Frontal cortex (tissue), 4 donors: Measurements from ENCODE around the gene HBG1. TPM values are rescaled to one million over a fixed set of nuclear protein-coding genes. Genes with fewer than 3 reads are reported as not detected.
"Not testable (repeated sequence)": the region's sequence is repeated elsewhere in the genome, so short reads cannot be mapped to it uniquely, and the experiment has no call there.

ENCODE experiments used
- DNase-seq, 2 donors: peaks; one replicate each; pipeline ENCODE4 v3.0.0; 2012; ENCODE audit warnings: low spot score in 2 of 2
- FAIRE-seq: peaks from 2 replicates; lab custom pipeline; 2012; peaks lifted over from hg19 to GRCh38; lab: Jason Lieb, UNC
- total RNA-seq: library from RNA; depleted of rRNA; stranded (reverse); fragments of >200 nt; gene quantifications from one replicate; pipeline ENCODE4 v1.2.3, GENCODE V29; 2014
- donor health status: control.
- donor health status: control.
- donor health status: control.

The HBG1 gene
- total RNA-seq, 1 donor from 2014 or later = 2.0 TPM

GRCh38 chr11:5250543-5251204 lies 1.0 kb upstream of the HBG1 start:
- DNase-seq (no peak), FAIRE-seq (no peak)

- not testable (repeated sequence) for DNase-seq, FAIRE-seq
Measured at GRCh38 chr11:5248498-5248897, 1.2 kb downstream of the HBG1 start.

DNA sequence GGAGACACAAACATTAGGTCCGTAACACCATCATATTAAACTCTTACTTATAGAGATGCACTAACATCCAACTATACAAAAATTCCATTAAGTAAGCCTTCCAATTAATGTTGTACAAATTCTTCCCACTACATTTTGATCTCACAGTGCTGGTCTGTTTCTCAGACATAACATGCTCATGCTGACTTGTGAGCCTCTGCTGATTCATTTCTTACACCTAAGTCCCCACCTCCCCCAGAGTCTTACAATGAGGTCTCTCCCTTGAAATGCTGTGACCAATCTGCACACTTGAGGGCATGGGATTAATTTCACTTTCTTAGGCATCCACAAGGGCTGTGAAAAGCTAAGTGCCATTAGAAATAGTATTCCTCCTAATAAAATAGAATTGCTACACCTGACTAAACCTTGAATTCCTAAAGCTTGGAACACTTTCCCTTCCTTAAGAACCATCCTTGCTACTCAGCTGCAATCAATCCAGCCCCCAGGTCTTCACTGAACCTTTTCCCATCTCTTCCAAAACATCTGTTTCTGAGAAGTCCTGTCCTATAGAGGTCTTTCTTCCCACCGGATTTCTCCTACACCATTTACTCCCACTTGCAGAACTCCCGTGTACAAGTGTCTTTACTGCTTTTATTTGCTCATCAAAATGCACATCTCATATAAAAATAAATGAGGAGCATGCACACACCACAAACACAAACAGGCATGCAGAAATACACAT lies 2.0 kb downstream of the HBG1 start:
- DNase-seq (no peak), FAIRE-seq (no peak)

GRCh38 chr11:5246772-5247471 lies 2.7 kb downstream of the HBG1 start:
- no peak for FAIRE-seq
- no peak for DNase-seq

DNA sequence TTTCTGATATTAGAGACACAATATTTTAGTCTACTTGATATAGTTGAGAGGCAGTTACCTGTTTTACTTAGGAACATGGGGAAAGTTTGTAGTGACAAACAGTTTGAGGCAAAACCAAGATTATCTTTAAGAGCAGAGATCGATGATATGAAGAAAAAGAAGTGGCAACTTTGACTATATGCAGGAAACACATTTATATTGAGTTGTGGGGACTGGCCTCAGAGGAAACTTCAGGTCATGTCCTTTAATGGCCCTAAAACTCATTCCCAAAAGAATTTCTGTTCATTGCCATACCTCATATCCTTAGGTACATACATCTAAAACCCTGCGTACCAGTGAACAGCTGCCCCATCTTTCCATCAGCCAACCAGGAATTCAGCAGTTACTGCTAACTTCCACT lies 4.5 kb downstream of the HBG1 start:
- DNase-seq (no peak), FAIRE-seq (no peak)

- DNase-seq (no peak), FAIRE-seq (no peak)
Measured at GRCh38 chr11:5243816-5244180, 5.9 kb downstream of the HBG1 start.

GRCh38 chr11:5242933-5243815 lies 6.5 kb downstream of the HBG1 start:
- no peak for FAIRE-seq
- no peak for DNase-seq

GRCh38 chr11:5242208-5242607 lies 7.4 kb downstream of the HBG1 start:
- DNase-seq = no peak

GRCh38 chr11:5241458-5241857 lies 8.2 kb downstream of the HBG1 start:
- FAIRE-seq (no peak), DNase-seq (no peak)

More at GRCh38 chr11:5242208-5242607, 7.4 kb downstream of the HBG1 start:
- FAIRE-seq = no peak

GRCh38 chr11:5240458-5240857 lies 9.2 kb downstream of the HBG1 start:
- DNase-seq (no peak), FAIRE-seq (no peak)

- FAIRE-seq = no peak
- DNase-seq = no peak
Measured at GRCh38 chr11:5240056-5240455, 9.6 kb downstream of the HBG1 start.

DNA sequence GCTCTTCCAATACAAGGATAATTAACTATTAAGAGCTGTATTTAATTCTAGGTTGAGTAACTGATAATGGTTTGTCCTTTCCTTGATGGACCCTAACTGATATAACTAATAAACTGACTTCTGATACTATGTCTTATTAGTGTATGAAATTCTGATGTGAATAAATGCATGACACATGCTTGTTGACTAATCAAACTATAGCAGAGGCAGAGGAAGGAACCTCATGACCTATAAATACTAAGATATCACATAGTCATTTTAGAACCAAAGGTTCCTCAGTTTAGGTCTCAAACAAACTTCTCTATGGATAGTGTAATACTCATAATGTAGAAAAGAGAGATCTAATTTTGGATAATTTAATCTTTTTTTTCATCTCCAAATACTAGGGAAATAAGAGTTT lies 10.6 kb downstream of the HBG1 start:
- FAIRE-seq (no peak), DNase-seq (no peak)

DNA sequence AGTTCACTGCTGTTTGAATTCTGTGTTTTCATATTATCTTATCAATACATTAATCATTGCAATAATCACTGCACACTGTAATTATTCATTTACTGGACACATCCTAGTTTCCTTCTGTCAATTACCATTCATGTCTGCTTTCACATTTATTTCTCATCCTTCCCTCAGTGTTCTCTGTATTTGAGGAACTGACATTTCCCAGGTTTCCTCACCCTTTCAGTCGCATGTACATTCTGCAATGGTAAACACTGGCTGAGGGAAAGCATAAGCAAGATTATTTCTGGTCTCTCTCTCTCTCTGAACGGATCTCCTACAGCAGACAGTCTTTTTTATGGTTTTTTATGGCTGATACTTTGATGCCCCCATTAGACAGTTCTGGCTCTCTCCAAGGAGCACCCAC lies 11.2 kb downstream of the HBG1 start:
- DNase-seq (no peak), FAIRE-seq (no peak)

DNA sequence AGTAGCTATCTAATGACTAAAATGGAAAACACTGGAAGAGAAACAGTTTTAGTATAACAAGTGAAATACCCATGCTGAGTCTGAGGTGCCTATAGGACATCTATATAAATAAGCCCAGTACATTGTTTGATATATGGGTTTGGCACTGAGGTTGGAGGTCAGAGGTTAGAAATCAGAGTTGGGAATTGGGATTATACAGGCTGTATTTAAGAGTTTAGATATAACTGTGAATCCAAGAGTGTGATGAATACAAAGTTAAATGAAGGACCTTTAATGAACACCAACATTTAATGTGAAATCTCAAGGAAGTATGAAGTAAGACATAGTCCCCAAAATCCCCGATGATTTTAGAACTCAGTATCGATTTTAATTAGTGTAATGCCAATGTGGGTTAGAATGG lies 12.2 kb downstream of the HBG1 start:
- FAIRE-seq = no peak
- no peak for DNase-seq

GRCh38 chr11:5235364-5236095 lies 14.1 kb downstream of the HBG1 start:
- no peak for FAIRE-seq
- DNase-seq = no peak

DNA sequence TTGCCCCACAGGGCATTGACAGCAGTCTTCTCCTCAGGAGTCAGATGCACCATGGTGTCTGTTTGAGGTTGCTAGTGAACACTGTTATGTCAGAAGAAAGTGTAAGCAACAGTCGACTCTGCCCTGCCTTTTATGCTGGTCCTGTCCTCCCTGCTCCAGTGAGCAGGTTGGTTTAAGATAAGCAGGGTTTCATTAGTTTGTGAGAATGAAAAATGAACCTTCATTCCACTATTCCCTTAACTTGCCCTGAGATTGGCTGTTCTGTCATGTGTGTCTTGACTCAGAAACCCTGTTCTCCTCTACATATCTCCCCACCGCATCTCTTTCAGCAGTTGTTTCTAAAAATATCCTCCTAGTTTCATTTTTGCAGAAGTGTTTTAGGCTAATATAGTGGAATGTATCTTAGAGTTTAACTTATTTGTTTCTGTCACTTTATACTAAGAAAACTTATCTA lies 15.2 kb downstream of the HBG1 start, which contains the start of gene HBD:
Gene HBD, minus strand, starts transcription at position 103 of the 454 bp plus-strand sequence. Its CDS starts 50 bp downstream, at position 53.
- DNase-seq (no peak), FAIRE-seq (no peak)

DNA sequence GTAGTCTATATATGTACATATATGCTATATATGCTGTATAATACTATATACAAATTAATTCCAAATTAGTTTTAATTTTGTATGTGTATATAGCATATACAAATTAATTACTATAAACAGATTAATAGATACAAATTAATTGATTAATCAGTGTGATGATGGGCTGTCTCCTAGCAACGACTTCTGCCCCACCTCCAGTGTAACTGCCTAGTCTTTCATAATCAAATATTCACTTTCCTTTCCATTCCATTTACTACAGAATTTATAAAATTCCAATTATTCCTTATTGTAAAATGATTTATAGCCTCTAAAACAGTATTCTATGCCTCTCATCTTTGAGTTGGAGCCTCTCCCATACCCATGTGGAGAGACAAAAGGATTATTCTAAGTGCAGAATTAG lies 16.4 kb downstream of the HBG1 start:
- no peak for FAIRE-seq
- DNase-seq = no peak

- no peak for DNase-seq
- FAIRE-seq = no peak
Measured at GRCh38 chr11:5232821-5233220, 16.8 kb downstream of the HBG1 start.

- FAIRE-seq (no peak), DNase-seq (no peak)
Measured at GRCh38 chr11:5232176-5232575, 17.5 kb downstream of the HBG1 start.
